Naive thymus-derived CD8-positive, alpha-beta T cell (primary cell): ENCODE results near the gene BHLHE41. TPM values are rescaled to one million over a fixed set of nuclear protein-coding genes. Genes with fewer than 3 reads are reported as not detected.

ENCODE experiments used
- ATAC-seq, 2 donors: fragments of 150-1000 bp; cut with Tn5 transposase in 1 of 2; sonication (Bioruptor Pico), chemical (Tn5 transposase) in 1 of 2; 1 replicate in 1 of 2; 2 replicates in 1 of 2; pipeline ENCODE4 v1.10.0; 2021; ENCODE audit warnings: mild to moderate bottlenecking in 2 of 2, moderate library complexity in 2 of 2
- POLR2A ChIA-PET: fragments of 350-600 bp; sonication (Branson Sonifier 250); formaldehyde crosslinking; loops from one replicate; lab custom pipeline; 2021; ENCODE audit warnings: antibody characterized with exemption; lab: Charles Lee
- DNase-seq, 10 donors: peaks; one replicate each; pipeline versions ENCODE4 v3.0.0 to v3.0.0-alpha.2; 2020 to 2022
- H3K27ac Mint-ChIP-seq, 10 donors: one replicate each; pipeline ENCODE4 v1.8.0; 2020 to 2022; ENCODE audit warnings: mild to moderate bottlenecking in 10 of 10, mixed read lengths in 10 of 10, moderate library complexity in 4 of 10, inconsistent platforms in 1 of 10
- H3K27me3 Mint-ChIP-seq, 5 donors: one replicate each; pipeline ENCODE4 v1.8.0; 2021 to 2022; ENCODE audit warnings: mixed read lengths in 5 of 5
- H3K36me3 Mint-ChIP-seq, 3 donors: one replicate each; pipeline ENCODE4 v1.8.0; 2020 to 2022; ENCODE audit warnings: mixed read lengths in 3 of 3, mild to moderate bottlenecking in 2 of 3, inconsistent platforms in 1 of 3
- H3K4me1 Mint-ChIP-seq, 4 donors: one replicate each; pipeline ENCODE4 v1.8.0; 2021 to 2022; ENCODE audit warnings: mixed read lengths in 4 of 4
- H3K4me3 Mint-ChIP-seq, 10 donors: one replicate each; pipeline ENCODE4 v1.8.0; 2020 to 2022; ENCODE audit warnings: mild to moderate bottlenecking in 10 of 10, mixed read lengths in 10 of 10, moderate library complexity in 6 of 10, inconsistent platforms in 1 of 10
- H3K9me3 Mint-ChIP-seq, 9 donors: one replicate each; pipeline ENCODE4 v1.8.0; 2020 to 2022; ENCODE audit warnings: mixed read lengths in 9 of 9, mild to moderate bottlenecking in 3 of 9, inconsistent platforms in 1 of 9, moderate library complexity in 1 of 9
- polyA plus RNA-seq, 3 donors: library from polyadenylated mRNA; unstranded; fragments of 300-500 nt; fragmentation: Illumina TruSeq; gene quantifications; one replicate each; pipeline ENCODE4 v1.2.3, GENCODE V29; 2021
- total RNA-seq, 8 experiments: library from RNA in 2 of 8; stranded (reverse) in 2 of 8; gene quantifications; one replicate each; pipeline ENCODE4 v1.2.3 and lab custom pipeline; 2021 to 2026

The BHLHE41 gene
- total and polyA plus RNA-seq, 5 experiments from 2014 or later: 0.08 to 0.44 (median 0.41) TPM; not detected in 2

- no peak overlapping the region for H3K27ac Mint-ChIP-seq
- H3K36me3 Mint-ChIP-seq: no peaks in the 10 kb centered on the region
- peaks cover 37 to 73% (median 55%) of the 10 kb centered on the region in 5 donors for H3K27me3 Mint-ChIP-seq
- peaks cover 0 to 10% (median 6%) of the 10 kb centered on the region in 4 donors for H3K4me1 Mint-ChIP-seq
- H3K9me3 Mint-ChIP-seq: no peaks in the 10 kb centered on the region
- no peak for DNase-seq
- POLR2A ChIA-PET: no interaction called here
- H3K4me3 Mint-ChIP-seq: no peak overlapping the region
- no peak for ATAC-seq
Measured at GRCh38 chr12:26130728-26131127, 5.9 kb upstream of the BHLHE41 start.

GRCh38 chr12:26128168-26128567, 3.3 kb upstream of the BHLHE41 start:
- ATAC-seq: no peak
- peaks cover 45 to 75% (median 57%) of the 10 kb centered on the region in 5 donors for H3K27me3 Mint-ChIP-seq
- H3K27ac Mint-ChIP-seq: no peak overlapping the region
- no peaks in the 10 kb centered on the region for H3K9me3 Mint-ChIP-seq
- H3K4me3 Mint-ChIP-seq: no peak overlapping the region
- DNase-seq: no peak
- POLR2A ChIA-PET: no interaction called here
- H3K4me1 Mint-ChIP-seq: peaks cover 13 to 31% (median 26%) of the 10 kb centered on the region in 4 donors
- H3K36me3 Mint-ChIP-seq: no peaks in the 10 kb centered on the region

GRCh38 chr12:26127404-26127803, 2.6 kb upstream of the BHLHE41 start:
- Mint-ChIP-seq H3K4me1 (peaks cover 17 to 35% (median 30%) of the 10 kb centered on the region in 4 donors), H3K9me3 (no peaks in the 10 kb centered on the region), H3K27me3 (peaks cover 45 to 71% (median 55%) of the 10 kb centered on the region in 5 donors), H3K4me3 (peak overlapping the region in 7 of 10 donors; percentile 11 to 70 (median 34)), H3K27ac (no peak overlapping the region), H3K36me3 (no peaks in the 10 kb centered on the region)
- POLR2A ChIA-PET: no interaction called here
- no peak for ATAC-seq
- no peak for DNase-seq

GRCh38 chr12:26126340-26127284, 1.8 kb upstream of the BHLHE41 start:
- H3K4me1 Mint-ChIP-seq: peaks cover 20 to 38% (median 34%) of the 10 kb centered on the region in 4 donors
- DNase-seq (peak in 5 of 10 donors; percentile 2 to 23 (median 10)), ATAC-seq (peak in 1 of 2 donors; percentile 22)
- no peak overlapping the region for H3K27ac Mint-ChIP-seq
- H3K4me3 Mint-ChIP-seq: peak overlapping the region; percentile 68 to 89 (median 84)
- no peaks in the 10 kb centered on the region for H3K9me3 Mint-ChIP-seq
- POLR2A ChIA-PET: no interaction called here
- peaks cover 44 to 74% (median 57%) of the 10 kb centered on the region in 5 donors for H3K27me3 Mint-ChIP-seq
- H3K36me3 Mint-ChIP-seq: no peaks in the 10 kb centered on the region

GRCh38 chr12:26125400-26126339, 833 bp upstream of the BHLHE41 start:
- peak in 3 of 10 donors; percentile 11 to 30 (median 22) for DNase-seq
- Mint-ChIP-seq H3K27me3 (peaks cover 50 to 75% (median 61%) of the 10 kb centered on the region in 5 donors), H3K4me3 (peak overlapping the region; percentile 68 to 89 (median 84)), H3K4me1 (peaks cover 22 to 44% (median 37%) of the 10 kb centered on the region in 4 donors), H3K36me3 (no peaks in the 10 kb centered on the region), H3K27ac (peak overlapping the region in 1 of 10 donors; percentile 25), H3K9me3 (no peaks in the 10 kb centered on the region)
- POLR2A ChIA-PET: interaction anchor here (0.7 kb wide), 1 partner anchor 31 kb away, joined by 3 read pairs; no protein-coding TSS in a partner anchor
- ATAC-seq: peak; percentile 7 to 38

- no peak for DNase-seq
- POLR2A ChIA-PET: no interaction called here
- peak in 1 of 2 donors; percentile 9 for ATAC-seq
- peak overlapping the region; percentile 79 to 91 (median 88) for H3K4me3 Mint-ChIP-seq
- no peaks in the 10 kb centered on the region for H3K36me3 Mint-ChIP-seq
- peak overlapping the region in 3 of 10 donors; percentile 35 to 86 (median 80) for H3K27ac Mint-ChIP-seq
- H3K4me1 Mint-ChIP-seq: peaks cover 22 to 45% (median 37%) of the 10 kb centered on the region in 4 donors
- no peaks in the 10 kb centered on the region for H3K9me3 Mint-ChIP-seq
- peaks cover 51 to 83% (median 65%) of the 10 kb centered on the region in 5 donors for H3K27me3 Mint-ChIP-seq
Measured at GRCh38 chr12:26123482-26123980, 1.3 kb downstream of the BHLHE41 start.

GRCh38 chr12:26122681-26123481, 2.0 kb downstream of the BHLHE41 start:
- DNase-seq: peak in 4 of 10 donors; percentile 13 to 25 (median 22)
- Mint-ChIP-seq H3K4me1 (peaks cover 22 to 47% (median 37%) of the 10 kb centered on the region in 4 donors), H3K27ac (peak overlapping the region in 4 of 10 donors; percentile 35 to 86 (median 70))

GRCh38 chr12:26122061-26122680, 2.7 kb downstream of the BHLHE41 start:
- POLR2A ChIA-PET: no interaction called here
- peak in 4 of 10 donors; percentile 22 to 44 (median 29) for DNase-seq
- Mint-ChIP-seq H3K4me3 (peak overlapping the region; percentile 64 to 86 (median 77)), H3K27ac (peak overlapping the region in 1 of 10 donors; percentile 37), H3K4me1 (peaks cover 22 to 45% (median 35%) of the 10 kb centered on the region in 4 donors), H3K27me3 (peaks cover 43 to 81% (median 63%) of the 10 kb centered on the region in 5 donors), H3K9me3 (no peaks in the 10 kb centered on the region), H3K36me3 (no peaks in the 10 kb centered on the region)
- peak; percentile 49 to 71 for ATAC-seq

More at GRCh38 chr12:26122681-26123481, 2.0 kb downstream of the BHLHE41 start:
- Mint-ChIP-seq H3K27me3 (peaks cover 48 to 83% (median 65%) of the 10 kb centered on the region in 5 donors), H3K4me3 (peak overlapping the region; percentile 79 to 91 (median 88)), H3K9me3 (no peaks in the 10 kb centered on the region), H3K36me3 (no peaks in the 10 kb centered on the region)
- ATAC-seq: peak; percentile 43 to 45
- POLR2A ChIA-PET: no interaction called here

- no peak for ATAC-seq
- peak overlapping the region in 2 of 10 donors; percentile 10 to 53 for H3K27ac Mint-ChIP-seq
- POLR2A ChIA-PET: interaction anchor here (0.6 kb wide), 1 partner anchor 13 kb away, joined by 3 read pairs; no protein-coding TSS in a partner anchor
- DNase-seq: peak in 1 of 10 donors; percentile 5
- H3K9me3 Mint-ChIP-seq: no peaks in the 10 kb centered on the region
- H3K36me3 Mint-ChIP-seq: no peaks in the 10 kb centered on the region
- peaks cover 22 to 45% (median 35%) of the 10 kb centered on the region in 4 donors for H3K4me1 Mint-ChIP-seq
- peak overlapping the region; percentile 64 to 83 (median 77) for H3K4me3 Mint-ChIP-seq
- H3K27me3 Mint-ChIP-seq: peaks cover 45 to 83% (median 61%) of the 10 kb centered on the region in 5 donors
Measured at GRCh38 chr12:26121323-26122060, 3.3 kb downstream of the BHLHE41 start.

GRCh38 chr12:26120561-26121274, 4.1 kb downstream of the BHLHE41 start:
- POLR2A ChIA-PET: no interaction called here
- H3K4me3 Mint-ChIP-seq: peak overlapping the region in 4 of 10 donors; percentile 70 to 83 (median 73)
- H3K9me3 Mint-ChIP-seq: no peaks in the 10 kb centered on the region

More at GRCh38 chr12:26120561-26121274, 4.1 kb downstream of the BHLHE41 start:
- ATAC-seq (no peak), DNase-seq (no peak)
- H3K4me1 Mint-ChIP-seq: peaks cover 22 to 42% (median 32%) of the 10 kb centered on the region in 4 donors
- H3K36me3 Mint-ChIP-seq: no peaks in the 10 kb centered on the region
- peaks cover 46 to 84% (median 64%) of the 10 kb centered on the region in 5 donors for H3K27me3 Mint-ChIP-seq
- no peak overlapping the region for H3K27ac Mint-ChIP-seq
